ENCODE data around the gene YIPF5.

The YIPF5 gene

DNA sequence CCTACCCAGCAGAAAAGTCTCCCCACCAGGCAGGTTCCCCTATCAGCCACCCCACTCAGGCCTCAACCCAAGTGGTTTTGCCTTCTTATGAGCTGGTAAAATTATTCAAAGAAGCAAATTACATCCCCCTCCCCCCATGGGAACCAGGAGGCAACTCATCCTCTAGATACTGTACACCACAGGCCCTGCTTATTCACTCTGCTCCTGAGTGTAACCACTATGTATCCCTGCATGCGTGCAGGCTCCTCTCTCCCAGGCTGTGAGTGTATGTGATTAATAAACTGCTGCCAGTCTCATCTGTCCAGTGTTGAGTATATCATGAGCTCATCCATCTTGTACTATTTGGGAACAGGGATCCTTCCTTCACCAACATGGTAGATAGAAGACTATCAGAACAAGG, 8.8 kb upstream of the YIPF5 start:
- no peak for DNase-seq (ENCODE audit: low read depth)

DNA sequence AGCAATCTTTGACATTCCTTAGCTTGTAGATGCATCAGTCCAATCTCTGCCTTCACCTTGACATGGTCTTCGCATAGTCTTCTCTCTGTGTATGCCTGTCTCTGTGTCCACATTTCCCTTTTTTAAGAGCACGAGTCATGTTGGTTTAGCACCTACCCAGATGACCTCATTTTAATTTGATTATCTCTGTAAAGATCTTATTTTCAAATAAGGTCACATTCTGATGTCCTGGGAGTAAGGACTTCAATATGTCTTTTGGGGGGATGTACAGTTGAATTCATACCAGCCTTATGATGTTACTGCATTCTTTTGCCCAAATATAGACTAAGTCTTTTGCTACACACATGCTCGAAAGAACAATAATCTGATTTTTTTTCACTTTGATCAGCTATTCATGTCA, 7.1 kb upstream of the YIPF5 start:
- DNase-seq (ENCODE audit: low read depth) = no peak

DNA sequence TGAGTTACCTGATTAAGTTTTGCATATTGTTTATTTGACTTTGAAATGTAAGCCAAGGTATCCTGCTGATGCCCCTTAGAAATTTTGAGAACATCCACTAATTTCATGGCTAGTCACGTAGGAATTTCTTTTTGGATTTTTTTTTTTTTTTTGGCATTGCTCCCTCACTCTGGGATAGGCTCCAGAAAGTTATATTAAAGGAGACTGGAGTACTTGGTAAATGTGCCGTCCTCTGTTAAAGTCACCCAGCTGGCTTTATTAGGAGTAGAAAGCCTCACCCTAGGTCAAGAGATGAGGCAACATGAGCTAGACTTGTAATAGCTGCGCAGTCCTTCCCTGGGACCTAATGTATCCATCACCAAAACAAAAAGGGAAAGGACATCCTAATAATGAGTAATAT, 3.3 kb upstream of the YIPF5 start:
- DNase-seq (ENCODE audit: low read depth) = no peak

DNA sequence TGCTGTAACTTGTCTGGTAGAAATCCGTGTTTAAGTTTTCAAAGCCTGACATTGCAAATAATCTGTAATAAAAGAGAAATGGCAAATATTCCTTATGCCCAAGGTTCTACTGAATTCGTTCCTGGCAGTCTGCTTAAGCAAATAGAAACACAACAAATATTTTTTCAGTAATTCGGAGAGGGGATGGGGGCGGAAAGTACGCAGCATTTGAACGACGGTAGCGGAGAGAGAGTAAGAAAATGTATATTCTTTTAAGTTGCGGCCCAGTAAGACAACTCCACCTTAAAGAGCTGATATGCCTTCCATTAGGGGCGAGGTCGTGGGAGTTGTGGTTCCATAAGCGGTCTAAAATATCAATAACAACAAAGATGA, 569 bp downstream of the YIPF5 start:
- no peak for DNase-seq (ENCODE audit: low read depth)

DNA sequence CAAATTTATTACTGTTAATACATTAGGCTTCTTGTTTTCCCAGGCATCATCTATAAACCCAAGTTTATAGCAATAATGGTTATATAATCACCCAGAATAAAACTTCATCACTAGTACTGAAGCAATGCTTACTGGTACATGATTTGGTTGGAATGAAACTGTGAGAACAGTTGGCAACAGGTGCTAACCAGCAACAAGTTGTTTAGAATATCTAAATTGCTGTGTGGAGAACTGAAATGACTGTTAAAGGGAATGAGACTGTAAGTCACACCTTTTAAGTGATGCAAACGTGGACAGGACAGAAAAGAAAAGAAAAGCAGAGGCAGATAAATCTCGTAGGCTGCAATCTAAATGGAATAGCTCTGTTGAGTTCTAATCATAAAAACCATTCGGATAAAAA, 2.5 kb downstream of the YIPF5 start:
- no peak for DNase-seq (ENCODE audit: low read depth)

DNA sequence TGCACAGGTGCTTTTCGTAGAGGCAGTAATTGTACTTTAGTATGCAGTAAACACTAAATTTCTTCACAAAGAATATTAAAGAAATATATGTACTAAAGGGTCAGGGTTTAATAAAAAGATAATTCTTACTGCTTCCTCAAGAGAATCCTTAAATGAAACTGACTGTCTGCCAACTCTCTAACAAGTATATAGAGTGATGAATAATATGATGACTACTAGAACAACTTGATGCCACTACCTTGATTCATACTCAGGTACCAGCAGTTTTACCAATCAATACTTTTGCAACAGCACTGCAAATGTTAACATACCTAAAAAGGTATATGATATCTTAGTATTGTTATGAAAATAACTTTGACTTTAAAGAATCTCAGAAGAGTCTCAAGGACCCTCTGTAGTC, 3.8 kb downstream of the YIPF5 start:
- no peak for DNase-seq (ENCODE audit: low read depth)

DNA sequence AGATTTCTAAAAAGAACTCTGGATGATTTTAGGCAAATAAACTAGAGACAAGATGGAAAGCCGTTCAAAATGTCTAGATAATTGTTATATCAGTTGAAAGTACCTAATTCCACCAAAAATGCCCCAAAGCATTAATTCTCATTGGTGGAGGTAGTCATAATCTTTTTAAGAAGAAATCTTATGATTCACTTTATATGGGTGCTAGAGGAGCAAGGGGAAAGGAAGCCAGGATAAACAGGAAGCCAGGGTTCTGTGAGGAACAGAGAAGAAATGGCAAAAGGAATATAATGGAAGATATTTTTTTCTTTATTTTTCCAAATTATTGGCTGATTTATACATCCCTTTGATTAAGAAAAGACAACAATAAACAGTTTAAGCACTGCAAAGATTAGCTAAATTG, 7.8 kb downstream of the YIPF5 start:
- DNase-seq (ENCODE audit: low read depth) = no peak

DNA sequence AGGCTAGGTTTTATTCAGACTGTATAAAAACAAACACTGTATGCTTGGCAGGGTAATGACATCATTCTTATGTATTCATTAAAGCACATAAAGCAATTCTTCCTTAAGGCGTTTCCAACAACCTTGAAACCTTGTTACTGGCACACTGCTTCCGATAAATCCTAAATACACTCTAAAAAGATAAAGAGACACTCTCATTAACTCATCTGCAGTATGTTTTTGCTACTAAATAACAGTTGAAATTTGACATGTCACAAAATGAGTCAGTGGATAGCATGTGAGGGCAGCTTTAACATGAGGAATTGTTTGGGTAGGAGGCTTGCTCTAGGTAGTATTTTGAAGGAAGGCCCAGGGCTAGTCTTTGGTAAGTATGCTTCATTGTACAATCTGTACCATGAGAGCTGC, 13.7 kb downstream of the YIPF5 start:
- no peak for DNase-seq (ENCODE audit: low read depth)

DNA sequence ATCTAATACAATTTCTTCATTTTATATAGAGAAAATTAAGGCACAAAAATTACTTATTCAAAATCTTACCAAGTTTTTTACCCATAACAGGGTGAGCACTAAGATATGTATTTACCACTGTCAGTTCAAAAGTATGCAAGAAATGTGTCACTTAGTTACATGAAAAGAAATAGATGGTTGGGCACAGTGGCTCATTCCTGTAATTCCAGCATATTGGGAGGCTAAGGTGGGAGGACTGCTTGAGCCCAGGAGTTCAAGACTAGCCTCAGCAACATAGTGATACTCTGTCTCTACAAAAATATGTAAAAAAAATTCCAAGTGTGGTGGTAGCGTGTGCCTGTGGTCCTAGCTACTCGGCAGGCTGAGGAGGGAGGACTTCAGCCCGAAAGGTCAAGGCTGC, 19.4 kb downstream of the YIPF5 start:
- no peak for DNase-seq (ENCODE audit: low read depth)

DNA sequence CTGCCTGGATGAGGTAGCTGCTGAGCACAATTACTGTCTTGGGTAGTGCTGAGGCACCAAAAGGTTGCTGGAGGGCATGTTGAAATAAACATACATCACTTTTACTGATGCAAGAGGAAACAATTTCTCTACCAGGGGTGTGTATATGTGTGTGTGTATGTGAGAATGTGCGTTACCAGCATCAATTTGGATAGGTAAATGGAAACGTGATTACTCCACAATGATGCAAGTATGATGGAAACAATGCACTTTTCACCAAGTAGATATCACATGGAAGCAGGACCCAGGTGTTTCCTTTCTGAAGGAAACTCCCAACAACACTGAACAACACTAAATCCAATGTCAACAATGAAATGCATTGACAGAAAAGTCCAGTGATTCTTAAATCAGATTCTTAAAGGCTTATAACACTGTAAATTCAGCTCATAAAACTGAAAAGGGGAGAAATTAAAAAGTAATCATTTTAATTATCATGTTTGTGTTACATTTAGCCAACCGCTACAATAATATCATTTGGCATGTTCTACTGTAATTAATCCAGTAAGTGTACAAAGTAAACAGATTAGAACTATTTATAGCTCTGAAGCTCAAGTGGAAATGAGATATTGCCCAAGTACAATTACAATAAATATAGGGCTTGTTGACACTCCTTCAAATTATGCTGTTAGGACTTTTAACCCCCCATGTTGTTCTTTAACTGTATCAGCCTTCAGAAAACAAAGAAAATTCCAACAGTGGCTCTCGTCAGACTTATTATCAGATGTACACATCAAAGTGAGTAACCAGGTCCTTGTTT, 25.3 kb downstream of the YIPF5 start:
- DNase-seq (ENCODE audit: low read depth) = no peak

DNA sequence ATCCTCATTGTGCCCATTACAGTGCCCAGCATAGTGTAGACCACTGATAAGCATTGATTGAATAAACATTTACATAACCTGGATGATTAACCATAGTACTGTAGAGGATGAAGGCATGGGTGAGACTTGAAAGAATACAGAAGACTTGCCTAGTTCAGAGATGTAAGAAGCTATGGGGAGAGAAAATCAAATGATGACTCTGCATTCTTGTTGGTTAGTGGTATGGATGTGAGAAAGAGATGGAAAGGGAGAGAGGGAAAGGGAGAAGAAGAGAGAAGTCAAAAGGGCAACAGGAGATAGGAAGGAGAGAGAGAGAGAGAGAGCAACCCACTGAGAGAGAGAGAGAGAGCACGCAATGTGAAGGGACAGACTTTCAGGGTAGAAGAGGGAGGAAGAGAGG, 26.8 kb downstream of the YIPF5 start:
- no peak for DNase-seq (ENCODE audit: low read depth)

DNA sequence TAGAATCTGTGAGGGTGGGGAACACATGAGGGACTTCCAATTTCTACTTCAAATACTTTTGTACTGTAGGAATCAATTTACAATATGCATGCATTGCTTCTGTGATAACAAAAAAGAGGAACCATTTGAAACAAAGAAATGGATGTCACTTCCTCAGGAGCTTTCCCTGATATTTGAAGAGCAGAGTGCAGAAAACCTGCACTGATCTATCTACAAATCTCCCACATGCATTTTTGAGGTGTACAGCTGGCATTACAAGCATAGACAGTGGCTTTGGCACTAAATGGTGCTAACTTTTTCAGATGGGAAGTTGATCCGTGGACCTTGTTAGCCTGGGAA, 27.7 kb downstream of the YIPF5 start:
- DNase-seq (ENCODE audit: low read depth) = no peak

DNA sequence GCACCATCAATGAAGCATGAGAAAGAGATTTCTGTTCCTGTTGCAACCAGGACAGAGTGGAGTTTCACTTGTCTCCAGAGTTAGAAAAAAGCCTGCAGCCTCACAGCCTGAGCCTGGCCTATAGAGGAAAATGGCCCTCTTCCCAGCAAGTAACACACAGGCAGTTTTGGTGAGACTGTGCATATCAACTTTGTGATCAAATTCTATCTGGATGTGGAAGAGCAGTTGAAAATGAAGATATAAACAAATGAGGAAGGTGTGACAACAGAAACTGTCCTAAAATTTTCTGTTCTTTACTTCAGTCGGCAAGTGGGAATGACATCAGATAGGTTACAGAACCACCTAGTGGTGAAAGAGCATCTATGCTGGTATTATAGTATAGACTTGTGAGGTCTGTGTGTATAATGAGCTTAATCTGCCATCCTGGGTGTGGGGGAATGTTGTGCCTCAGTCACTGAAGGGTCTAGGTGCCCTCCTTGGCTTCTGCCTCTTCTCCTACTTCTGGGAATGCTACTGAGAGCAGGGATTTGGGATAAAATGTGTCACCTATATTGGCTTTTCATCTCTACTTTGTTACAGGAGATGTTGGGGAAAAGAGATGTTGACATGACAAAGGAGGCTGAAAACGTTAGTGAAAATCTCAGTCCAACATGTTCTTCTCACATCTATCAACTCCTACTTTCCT, 28.2 kb downstream of the YIPF5 start:
- DNase-seq (ENCODE audit: low read depth) = no peak

DNA sequence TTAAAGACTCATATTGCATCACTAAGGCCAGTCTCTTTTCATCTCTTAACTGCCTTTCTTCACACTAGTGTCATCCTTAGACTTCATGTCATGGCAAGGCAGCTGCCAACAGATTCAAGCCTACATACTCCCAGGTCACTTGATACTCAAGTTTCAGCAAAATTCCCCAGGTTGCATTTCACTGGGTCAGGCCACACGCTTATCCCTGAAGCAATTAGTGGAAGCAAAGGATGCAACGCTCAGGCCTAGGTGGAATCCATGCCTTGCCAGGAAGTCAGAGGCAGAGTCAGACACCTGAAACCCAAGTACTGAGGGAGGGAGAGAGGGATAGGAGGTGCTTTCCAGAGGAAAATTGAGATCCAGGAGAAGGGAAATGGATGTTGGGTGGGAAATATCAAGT, 28.9 kb downstream of the YIPF5 start:
- DNase-seq (ENCODE audit: low read depth) = no peak

DNA sequence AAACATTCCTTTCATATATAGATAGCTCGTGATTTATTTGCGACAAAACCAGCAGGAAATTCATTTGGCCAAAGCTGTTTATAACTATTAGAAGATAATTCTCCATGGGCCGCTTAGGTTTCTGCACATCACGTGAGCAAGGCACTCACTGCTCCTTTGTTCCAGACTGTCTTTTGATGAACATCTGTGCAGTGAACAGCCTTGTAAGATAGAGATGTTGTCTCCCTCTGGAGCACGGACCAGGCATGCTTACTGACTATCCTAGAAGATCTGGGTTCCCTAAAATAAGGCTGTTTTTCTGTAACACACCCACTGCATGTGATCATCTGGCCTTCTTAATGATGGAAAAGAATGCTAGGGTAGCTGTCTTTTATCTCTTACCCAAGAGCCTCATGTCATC, 30.9 kb downstream of the YIPF5 start:
- no peak for DNase-seq (ENCODE audit: low read depth)

DNA sequence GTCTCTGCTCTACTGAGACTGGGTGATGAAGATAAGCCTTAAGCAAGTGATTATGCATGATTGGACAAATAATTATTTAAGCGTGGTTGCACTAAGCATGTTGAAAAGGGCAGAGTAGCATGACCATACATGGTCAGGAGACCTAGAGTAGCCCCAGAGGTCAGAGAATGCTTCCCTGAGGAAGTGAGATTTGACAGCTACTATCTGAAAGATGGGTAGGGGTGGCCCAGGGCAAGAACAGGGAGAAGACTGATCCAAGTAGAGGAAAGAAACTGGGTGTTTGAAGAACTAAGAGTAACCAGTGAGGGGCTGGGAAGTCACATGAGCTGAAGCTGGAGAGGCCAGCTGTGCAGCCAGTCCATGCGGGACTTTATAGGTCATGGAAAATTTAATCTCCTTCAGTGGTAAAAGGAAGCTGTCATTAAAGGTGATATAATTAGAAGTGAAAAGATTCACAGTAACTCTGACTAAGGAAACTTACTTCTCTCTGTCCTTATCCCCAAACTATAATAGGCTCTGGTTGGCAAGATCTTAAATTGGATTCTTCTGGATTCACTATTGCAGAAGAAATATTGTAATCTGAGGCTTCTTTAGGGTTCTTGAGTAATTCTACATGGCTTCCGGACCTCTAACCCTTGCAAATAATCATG, 35.2 kb downstream of the YIPF5 start:
- no peak for DNase-seq (ENCODE audit: low read depth)

DNA sequence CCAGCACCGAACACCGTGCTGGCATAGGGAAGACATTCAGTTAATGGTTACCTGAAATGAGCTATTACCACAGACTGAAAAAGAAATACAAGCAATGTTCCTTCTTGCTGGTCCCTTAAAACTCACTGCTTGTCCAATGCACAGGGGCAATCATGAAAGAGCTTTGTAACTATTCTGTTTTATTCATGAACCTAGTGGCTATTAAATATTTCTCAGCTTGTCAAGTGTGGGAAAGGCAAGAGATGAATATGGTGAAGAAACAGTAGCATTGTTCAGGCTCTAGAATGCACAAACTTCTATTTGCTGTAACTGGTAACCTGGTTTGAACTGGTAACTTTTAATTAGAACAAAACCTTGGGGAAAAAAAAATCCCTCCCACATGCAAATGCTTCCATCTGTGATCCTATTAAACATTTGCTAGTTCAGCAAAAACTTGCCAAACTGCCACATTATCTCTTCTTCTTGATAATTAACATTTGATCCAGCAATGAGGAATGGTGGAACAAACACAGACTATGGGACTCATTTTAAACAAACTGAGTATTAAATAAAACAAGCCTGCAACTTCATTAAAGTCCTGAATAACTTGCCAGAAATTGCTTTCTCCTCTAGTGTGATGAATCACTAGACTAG, 36.1 kb downstream of the YIPF5 start:
- DNase-seq (ENCODE audit: low read depth) = no peak

DNA sequence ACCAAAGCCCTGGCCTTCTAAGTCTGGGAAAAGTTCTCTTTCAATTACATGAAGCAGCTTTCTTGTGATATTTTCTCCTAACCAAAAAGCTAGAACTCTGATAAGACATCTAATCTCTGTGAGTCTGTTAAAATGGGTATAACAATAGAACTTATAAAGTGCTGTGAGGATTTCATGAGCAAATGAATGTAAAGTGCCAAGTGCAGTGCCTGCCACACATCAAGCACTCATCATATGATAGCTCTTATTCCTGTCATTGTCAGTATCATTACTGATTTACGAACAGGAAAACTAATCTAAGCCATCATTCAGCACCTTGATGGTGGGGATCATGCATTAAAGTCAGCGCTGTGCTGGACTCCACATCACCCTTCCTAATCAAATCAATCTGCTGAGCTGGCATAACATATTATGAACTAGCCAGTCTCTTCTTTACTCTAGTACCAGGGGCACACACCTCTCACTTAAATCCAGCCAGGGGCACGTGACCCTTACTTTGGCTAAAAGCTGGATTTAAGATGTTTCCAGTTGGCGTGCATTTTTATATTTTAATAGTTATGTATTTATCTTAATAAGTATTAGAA, 37.3 kb downstream of the YIPF5 start:
- DNase-seq (ENCODE audit: low read depth) = no peak

DNA sequence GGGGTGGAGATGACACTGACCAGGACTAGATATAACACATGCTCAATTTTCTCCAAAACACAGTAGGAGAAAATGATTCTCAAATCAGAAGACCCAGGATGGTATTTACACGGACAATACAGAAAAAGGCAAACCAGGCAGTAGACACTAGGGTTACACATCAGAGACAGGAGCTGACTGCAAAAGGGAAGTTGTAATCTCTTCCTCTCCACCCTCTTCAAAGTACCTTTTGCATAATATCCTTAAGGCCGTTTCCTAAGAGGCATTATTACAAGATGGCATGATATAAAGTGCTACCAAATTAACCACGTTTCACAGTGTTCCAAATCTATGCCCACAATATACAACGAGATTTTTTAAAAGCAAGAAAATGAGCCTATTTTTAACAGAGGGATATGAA, 39.2 kb downstream of the YIPF5 start:
- no peak for DNase-seq (ENCODE audit: low read depth)

DNA sequence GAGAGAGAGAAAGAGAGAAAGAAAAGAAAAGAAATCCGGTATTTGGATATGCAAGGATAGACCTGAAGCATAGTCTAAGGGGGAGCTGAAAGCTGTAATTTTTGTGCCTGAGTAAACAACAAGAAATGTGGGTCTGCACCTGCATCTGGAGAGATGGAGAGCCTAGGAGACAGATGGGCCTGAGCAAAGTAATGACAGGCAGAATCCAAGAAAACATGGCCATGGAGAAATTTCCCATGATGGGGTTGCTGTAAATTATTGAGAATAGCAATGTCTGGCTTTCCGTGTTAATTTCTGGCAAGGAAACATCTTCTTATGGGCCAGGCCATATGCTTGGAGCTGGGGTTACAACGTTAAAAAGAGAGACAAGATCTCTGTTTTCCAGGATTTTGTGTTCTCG, 40.2 kb downstream of the YIPF5 start:
- no peak for DNase-seq (ENCODE audit: low read depth)

DNA sequence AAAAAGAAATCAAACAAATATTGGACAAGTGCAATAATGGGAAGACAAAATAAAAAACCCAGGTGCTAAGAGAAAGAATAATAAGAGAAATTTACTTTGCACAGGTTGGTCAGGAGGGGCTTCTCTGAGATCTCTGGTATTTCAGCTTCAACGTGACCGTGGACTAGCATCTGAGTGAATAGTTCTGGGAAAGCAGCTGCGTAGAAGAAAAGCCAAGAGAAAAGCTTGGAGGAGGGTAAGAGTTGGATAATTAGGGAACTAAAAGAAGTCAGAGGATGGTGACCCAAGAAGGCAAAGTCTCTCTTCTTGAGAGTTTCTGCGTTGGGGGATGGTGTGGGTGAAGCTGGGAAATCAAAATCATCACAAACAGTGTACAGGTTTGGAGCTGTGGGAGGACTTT, 41.6 kb downstream of the YIPF5 start:
- DNase-seq (ENCODE audit: low read depth) = no peak

DNA sequence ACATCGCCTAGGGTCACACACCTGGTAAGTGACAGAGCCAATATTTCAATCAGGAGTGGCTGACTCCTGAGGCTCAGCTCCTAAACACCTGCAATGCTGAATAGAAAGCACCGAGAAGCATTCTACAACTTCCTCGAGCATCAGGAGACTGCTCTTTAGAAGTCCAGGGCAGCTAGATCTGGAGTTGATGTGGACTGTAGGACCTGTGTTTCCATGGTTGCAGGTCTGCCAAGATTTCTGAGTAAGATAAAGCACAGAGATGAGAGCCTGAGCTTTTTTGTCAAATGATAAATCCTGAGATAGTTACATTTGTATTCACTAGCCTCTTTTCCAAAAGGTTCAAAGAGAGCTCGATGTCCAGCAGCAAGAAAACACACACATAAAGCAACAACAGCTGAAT, 43.8 kb downstream of the YIPF5 start:
- no peak for DNase-seq (ENCODE audit: low read depth)

All from T follicular helper cell (primary cell).